Brain microvascular endothelial cell (primary cell): ENCODE results near the gene PDZD7.

Experiments
- DNase-seq: peaks from one replicate; pipeline ENCODE4 v3.0.0-alpha.2; 2020
- H3K27ac ChIP-seq: fragments of 250-450 bp; sonication (Bioruptor Pico); 2 replicates; pipeline ENCODE4 v1.5.1; 2020; ENCODE audit warnings: mild to moderate bottlenecking, moderate library complexity
- H3K27me3 ChIP-seq: fragments of 250-450 bp; sonication (Bioruptor Pico); replicated peaks from 2 replicates; pipeline ENCODE4 v1.5.1; 2020; ENCODE audit warnings: mild to moderate bottlenecking
- H3K36me3 ChIP-seq: fragments of 250-450 bp; sonication (Bioruptor Pico); replicated peaks from 2 replicates; pipeline ENCODE4 v1.5.1; 2020; ENCODE audit warnings: mild to moderate bottlenecking
- H3K4me3 ChIP-seq: 2 replicates; pipeline ENCODE4 v1.5.1; 2011; ENCODE audit warnings: low read depth, mild to moderate bottlenecking, control low read depth, low read length, moderate library complexity
- in situ Hi-C: cut with HindIII; loops from 2 replicates; pipeline ENCODE4 v1.10.0; 2017; ENCODE audit warnings: low sequenced_read_pairs, low pct_ligation_motif_present
- TF ChIP-seq, protein P1 (sequence below): IDR thresholded peaks from 2 replicates; pipeline ENCODE4 v1.5.1; 2011; ENCODE audit warnings: low read depth, mild to moderate bottlenecking, moderate library complexity, low read length, control low read depth, inconsistent platforms; ENCODE audit errors: missing control alignments

The PDZD7 gene

DNA sequence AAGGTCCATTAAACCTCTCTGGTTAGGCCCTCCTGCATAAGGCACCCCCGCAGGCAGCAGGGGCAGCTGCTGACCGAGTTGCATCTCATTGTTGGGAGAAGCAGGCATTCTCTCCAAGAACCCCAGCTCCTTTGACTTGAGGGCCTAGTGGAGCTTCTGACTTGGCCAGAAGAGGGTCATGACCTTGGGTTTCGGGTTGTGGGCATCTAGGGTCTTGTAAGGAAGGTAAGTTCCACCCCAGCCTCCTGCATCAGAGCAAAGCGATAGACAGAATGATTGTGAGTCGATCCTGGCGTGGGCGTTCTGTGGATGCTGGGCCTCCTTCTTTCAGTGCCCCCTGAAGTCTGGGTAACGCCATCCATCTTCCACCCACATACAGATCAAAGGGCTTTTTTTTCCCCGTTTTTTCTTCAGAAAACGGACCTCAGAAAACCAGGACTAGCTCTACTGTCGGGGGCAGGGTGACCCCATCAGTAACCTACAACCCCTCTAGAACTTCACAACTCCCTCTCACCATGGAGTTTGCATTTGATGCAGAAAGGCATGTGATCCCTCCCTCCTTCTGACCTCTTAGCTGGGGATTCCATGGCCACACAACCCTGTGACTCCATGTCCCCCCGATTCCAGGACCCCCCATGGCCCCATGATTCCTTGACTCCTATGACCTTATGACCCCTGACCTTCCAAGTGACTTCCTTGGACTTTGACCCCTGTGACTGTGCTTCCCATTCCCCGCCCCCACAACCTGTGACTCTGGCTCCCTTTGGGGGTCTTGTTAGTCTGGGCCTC is 58.6 kb downstream of the PDZD7 start:
- in situ Hi-C loops: no loop called here
- no peak for DNase-seq
- H3K36me3 ChIP-seq: no peaks in the 10 kb centered on the region
- no peaks in the 10 kb centered on the region for H3K27me3 ChIP-seq
- TF ChIP-seq, protein P1, sequence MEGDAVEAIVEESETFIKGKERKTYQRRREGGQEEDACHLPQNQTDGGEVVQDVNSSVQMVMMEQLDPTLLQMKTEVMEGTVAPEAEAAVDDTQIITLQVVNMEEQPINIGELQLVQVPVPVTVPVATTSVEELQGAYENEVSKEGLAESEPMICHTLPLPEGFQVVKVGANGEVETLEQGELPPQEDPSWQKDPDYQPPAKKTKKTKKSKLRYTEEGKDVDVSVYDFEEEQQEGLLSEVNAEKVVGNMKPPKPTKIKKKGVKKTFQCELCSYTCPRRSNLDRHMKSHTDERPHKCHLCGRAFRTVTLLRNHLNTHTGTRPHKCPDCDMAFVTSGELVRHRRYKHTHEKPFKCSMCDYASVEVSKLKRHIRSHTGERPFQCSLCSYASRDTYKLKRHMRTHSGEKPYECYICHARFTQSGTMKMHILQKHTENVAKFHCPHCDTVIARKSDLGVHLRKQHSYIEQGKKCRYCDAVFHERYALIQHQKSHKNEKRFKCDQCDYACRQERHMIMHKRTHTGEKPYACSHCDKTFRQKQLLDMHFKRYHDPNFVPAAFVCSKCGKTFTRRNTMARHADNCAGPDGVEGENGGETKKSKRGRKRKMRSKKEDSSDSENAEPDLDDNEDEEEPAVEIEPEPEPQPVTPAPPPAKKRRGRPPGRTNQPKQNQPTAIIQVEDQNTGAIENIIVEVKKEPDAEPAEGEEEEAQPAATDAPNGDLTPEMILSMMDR: no peak
- H3K27ac ChIP-seq: no peak overlapping the region
- no peak overlapping the region for H3K4me3 ChIP-seq

DNA sequence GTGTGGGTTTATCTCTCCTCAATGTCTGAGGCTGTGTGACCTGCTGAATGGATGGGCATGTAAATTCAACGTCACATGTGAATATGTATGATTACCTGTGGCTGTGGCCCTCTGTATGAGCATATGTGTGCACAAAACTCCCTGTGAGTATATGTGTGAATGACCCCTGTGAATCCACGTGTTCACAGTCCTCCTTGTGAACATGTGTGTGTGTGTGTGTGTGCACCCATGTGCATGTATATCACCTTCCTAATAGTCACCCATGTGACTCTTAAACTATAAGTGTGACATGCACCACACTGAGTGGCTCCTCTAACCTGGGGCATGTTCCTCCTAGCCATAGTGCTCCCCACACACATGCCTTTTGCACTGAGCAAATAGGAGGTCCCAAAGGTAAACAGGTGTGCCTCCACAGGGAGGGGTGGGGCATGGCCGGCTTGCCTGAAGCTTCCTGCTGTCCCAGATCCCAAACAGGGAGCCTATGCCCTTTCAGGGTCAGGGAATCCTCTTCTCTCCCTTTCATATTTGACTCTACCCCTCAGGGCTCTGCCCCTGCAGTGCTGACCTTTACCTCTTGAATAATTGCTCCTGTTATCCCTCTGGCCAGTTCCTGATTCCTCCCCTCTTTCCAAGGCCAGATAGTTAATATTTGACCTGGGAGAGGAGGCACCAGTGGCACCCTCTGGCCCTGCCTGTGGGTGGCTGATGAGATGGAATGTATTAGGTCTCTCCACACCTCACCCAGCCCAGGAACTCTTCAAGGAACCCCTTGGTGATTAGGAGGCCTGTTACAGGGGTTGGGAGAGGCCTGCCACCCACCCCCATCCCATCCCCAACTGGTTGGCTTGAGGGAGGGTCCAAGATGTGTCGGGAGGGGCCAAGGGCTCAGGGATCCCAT is 59.8 kb downstream of the PDZD7 start:
- no peak for DNase-seq
- no peak overlapping the region for H3K4me3 ChIP-seq
- in situ Hi-C loops: no loop called here
- peaks cover 3% of the 10 kb centered on the region for H3K36me3 ChIP-seq
- TF ChIP-seq, protein P1: no peak
- H3K27ac ChIP-seq: no peak overlapping the region
- no peaks in the 10 kb centered on the region for H3K27me3 ChIP-seq

DNA sequence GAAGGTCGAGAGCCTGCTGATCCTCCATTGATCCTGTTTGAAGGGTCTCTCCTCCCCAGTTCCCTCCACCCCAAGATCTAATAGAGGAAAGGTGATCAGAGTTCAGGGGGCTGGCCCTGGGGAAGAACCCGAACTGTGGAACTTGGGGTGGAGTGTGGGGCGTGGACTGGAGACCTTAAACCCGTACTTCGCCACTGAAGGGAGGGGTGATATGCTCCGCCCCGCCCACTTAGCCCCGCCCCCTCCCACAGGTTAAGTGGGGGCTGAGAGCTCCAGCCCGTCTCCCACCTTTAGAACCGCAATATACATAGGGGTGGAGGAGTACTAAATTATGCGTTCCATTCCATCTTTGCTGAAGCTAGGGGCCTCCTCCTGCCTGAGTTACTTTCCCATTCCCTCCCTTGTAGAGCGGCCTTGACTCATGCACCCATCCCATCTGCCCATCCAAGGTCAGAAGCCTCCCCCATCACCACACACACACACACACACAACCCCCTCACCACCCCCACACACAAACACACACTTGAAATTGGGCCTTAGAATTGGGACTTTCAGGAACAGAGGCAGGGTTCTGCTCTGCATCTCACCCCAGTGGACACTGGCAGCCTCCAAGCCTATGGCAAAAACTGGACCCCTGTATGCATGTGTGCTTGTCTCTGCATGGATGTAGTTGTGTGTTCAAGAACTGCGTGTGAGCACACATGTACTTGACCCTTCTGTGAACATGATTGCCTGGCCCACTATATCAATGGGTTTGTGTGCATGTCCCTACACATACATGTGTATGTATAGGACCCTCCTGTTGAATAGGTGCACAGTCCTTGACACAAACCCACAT is 60.6 kb downstream of the PDZD7 start:
- Histone ChIP-seq H3K36me3 (peaks cover 8% of the 10 kb centered on the region), H3K27ac (no peak overlapping the region), H3K27me3 (no peaks in the 10 kb centered on the region), H3K4me3 (peak overlapping the region; percentile 62)
- TF ChIP-seq, protein P1: no peak
- in situ Hi-C loops: no loop called here
- DNase-seq: no peak

DNA sequence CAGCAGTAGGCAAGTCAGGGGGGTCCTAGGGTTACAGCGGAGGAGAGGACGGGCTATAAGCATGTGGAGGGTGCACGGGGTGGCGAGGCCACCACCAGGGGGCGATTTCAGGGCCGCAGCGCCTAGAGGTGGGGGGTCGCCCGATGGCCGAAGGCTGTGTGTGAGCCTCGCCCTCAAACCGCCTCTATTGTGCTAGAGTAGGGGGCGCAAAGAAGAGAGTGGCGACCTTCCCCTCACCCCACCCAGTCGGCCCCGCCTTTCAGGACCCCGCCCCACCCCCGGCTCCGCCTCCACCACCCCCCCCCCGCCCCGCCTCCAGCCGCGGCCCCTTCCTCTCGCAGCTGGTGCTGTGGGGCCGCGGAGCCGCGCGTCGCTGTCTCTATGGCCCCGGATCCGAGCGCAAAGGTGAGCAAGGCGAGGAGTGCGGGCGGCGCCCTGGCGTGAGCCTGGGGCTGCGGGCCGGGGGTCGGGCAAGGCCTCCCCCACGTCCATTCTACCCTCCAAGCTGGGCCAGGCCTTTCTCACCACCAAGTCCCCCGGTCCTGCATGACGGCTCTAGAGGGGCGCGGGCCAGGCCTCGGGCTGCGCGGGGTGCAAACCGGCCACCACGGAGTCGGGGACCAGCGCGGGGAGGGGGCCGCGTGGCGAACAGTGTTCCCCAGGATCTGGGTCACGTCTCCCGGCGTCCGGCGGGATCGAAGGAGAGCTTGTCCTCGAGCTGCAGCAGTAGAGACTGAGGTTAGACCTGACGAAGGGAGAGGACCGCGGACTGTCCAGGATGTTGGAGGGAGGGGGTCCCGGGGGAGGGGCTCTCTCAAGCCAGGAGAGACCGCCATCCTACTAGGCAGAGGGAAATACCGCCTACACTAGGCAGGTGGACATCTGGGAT is 61.5 kb downstream of the PDZD7 start, which contains the start of gene SEMA4G:
TSS of gene SEMA4G (plus strand) at position 318 of the 889 bp plus-strand sequence. CDS start 3,409 bp downstream, outside the sequence.
- no peaks in the 10 kb centered on the region for H3K27me3 ChIP-seq
- in situ Hi-C loops: no loop called here
- H3K36me3 ChIP-seq: peaks cover 9% of the 10 kb centered on the region
- H3K4me3 ChIP-seq: peak within 1 kb of the TSS; percentile 62
- H3K27ac ChIP-seq: no peak within 1 kb of the TSS
- DNase-seq: peak; percentile 16
- TF ChIP-seq, protein P1: peak; percentile 94

DNA sequence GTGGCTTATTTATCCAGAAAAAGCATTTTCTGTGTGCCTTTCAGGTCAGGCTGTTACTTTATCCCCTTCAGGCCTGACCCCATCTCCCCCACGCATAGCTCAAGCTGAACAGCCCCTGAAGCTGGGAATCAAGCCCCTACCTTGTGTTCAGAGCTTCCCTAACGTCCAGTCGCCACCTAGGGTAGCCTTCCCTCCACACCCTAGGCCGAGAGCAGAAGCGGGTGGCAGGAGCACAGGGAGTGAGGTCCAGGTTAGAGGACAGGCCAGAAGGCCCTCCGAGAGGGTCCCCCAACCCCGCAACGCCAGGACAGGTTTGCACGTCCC is 62.1 kb downstream of the PDZD7 start:
- Histone ChIP-seq H3K27ac (no peak overlapping the region), H3K36me3 (peaks cover 9% of the 10 kb centered on the region), H3K27me3 (no peaks in the 10 kb centered on the region), H3K4me3 (peak overlapping the region; percentile 62)
- TF ChIP-seq, protein P1: no peak
- in situ Hi-C loops: no loop called here
- no peak for DNase-seq
